ENCODE results near the gene PPP1R3G. TPM values are rescaled to one million over a fixed set of nuclear protein-coding genes. Genes with fewer than 3 reads are reported as not detected.

Gene PPP1R3G
- total and polyA plus RNA-seq, 2 of the 13 experiments (the other 11 are each of a cell fraction or from before 2014, with no cell fraction given): 1.2 to 1.3 TPM

DNA sequence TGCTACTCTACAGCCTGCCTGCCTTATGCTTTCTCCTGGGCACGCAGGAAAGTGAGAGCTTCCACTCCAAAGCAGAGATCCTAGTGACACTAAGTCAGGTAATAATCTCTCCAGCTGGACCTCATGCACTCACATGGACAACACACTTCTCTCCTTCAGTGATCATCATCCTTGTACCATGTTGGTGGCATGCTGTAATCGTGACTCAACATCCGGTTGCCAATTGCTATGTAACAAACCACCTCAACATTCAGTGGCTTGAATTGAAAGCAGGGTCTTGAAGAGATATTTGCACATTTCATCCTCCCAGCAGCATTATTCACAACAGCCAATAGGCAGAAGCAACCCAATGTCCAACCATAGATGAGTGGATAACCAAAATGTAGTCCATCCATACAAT, 40.3 kb upstream of the PPP1R3G start (continued):
- TF ChIP-seq, protein P1, sequence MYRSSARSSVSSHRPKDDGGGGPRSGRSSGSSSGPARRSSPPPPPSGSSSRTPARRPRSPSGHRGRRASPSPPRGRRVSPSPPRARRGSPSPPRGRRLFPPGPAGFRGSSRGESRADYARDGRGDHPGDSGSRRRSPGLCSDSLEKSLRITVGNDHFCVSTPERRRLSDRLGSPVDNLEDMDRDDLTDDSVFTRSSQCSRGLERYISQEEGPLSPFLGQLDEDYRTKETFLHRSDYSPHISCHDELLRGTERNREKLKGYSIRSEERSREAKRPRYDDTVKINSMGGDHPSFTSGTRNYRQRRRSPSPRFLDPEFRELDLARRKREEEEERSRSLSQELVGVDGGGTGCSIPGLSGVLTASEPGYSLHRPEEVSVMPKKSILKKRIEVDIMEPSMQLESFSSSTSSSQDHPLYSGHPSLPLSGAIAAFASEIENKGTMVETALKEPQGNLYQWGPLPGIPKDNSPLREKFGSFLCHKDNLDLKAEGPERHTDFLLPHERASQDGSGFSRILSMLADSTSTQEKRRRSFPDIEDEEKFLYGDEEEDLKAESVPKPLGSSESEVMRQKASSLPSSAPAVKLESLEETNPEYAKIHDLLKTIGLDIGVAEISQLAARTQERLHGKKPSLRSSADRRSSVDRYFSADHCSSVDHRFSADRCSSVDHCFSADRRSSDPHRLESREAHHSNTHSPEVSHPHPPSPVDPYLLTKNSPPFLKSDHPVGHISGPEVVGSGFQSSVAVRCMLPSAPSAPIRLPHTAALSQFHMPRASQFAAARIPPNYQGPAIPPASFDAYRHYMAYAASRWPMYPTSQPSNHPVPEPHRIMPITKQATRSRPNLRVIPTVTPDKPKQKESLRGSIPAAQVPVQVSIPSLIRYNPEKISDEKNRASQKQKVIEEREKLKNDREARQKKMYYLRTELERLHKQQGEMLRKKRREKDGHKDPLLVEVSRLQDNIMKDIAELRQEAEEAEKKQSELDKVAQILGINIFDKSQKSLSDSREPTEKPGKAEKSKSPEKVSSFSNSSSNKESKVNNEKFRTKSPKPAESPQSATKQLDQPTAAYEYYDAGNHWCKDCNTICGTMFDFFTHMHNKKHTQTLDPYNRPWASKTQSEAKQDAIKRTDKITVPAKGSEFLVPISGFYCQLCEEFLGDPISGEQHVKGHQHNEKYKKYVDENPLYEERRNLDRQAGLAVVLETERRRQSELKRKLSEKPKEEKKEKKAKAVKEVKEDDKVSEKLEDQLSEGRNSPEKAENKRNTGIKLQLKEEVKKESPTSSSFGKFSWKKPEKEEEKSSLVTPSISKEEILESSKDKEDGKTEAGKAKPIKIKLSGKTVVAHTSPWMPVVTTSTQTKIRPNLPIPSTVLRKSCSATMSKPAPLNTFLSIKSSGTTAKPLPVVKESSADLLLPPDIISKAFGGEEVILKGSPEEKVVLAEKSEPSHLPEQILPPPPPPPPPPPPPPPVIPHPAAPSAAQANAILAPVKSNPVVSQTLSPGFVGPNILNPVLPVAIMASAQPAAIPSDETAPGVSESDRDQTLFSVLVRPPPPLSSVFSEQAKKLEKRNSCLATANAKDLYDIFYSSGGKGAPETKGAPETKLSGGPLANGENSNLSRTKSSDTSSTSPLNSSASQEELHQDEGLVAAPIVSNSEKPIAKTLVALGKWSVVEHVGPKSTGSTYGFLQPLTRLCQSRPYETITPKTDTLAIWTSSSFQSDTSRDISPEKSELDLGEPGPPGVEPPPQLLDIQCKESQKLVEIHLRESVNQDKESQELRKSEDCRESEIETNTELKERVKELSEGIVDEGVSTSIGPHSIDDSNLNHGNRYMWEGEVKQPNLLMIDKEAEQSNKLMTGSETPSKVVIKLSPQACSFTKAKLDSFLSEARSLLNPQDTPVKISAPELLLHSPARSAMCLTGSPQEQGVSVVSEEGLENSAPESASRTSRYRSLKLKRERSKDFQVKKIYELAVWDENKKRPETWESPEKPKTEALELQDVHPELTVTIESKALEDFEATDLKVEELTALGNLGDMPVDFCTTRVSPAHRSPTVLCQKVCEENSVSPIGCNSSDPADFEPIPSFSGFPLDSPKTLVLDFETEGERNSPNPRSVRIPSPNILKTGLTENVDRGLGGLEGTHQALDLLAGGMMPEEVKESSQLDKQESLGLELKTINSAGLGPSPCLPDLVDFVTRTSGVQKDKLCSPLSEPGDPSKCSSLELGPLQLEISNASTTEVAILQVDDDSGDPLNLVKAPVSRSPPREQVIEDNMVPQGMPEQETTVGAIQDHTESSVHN (CRISPR knock-in tag; IDR thresholded peaks at IDR 0.05): no peak
- no peak for TF ChIP-seq ZNF329 (CRISPR knock-in tag; IDR thresholded peaks at IDR 0.05; ENCODE audit: low read depth)

DNA sequence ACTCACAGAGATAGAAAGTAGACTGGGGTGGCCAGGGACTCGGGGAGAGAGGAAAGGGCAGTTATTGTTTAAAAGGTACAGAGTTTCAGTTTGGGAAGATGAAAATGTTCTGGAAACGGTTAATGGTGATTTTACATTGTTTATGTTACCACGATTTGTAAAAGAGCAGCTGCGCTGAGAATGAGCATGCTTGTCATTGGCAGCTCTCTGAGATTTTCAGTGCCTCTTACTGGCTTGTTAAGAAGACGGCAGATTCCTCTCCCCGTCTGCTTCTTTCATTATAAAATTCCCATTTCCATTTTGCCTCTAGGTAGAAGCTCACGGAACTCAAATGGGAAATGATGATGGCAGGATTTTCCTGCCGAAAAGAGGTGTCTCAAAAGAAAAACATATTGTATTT, 39.7 kb upstream of the PPP1R3G start:
- H3K36me3 ChIP-seq (replicated peaks in 1 of 2; ENCODE audit: control insufficient read depth in 1 of 2, insufficient read depth in 2 of 2, low read length in 2 of 2): no peaks in the 10 kb centered on the region
- BruUV-seq (replicated peaks): no TSS peak
- POLR2A ChIA-PET: no interaction called here
- ATAC-seq: no peak
- no peak overlapping the region for H2AFZ ChIP-seq (ENCODE audit: low read length)
- no peaks in the 10 kb centered on the region for H3K27me3 ChIP-seq (ENCODE audit: control insufficient read depth in 1 of 2, insufficient read depth in 2 of 2, low read length in 2 of 2)
- DNase-seq (ENCODE audit: low spot score): no peak
- CTCF ChIA-PET (ENCODE audit: low intra/inter-chr PET ratio, low total read pairs): no interaction called here
- 83% methylated on average over 8 of the region's 8 CpGs for WGBS (ENCODE audit: low lambda C conversion rate)
- H3K4me2 ChIP-seq (ENCODE audit: low read depth, low read length): no peak overlapping the region
- no peaks in the 10 kb centered on the region for H4K20me1 ChIP-seq (ENCODE audit: insufficient read depth, low read length)
- no peak overlapping the region for H3K27ac ChIP-seq (ENCODE audit: extremely low read length, insufficient read depth, low read length)
- peaks cover 6% of the 10 kb centered on the region; the same call in 1 of the 2 replicates for H3K9me3 ChIP-seq (ENCODE audit: low read length)
- H3K9ac ChIP-seq (ENCODE audit: insufficient read depth, low read depth, low read length): no peak overlapping the region
- no peak overlapping the region for H3K4me3 ChIP-seq (replicated peaks in 1 of 3; ENCODE audit: insufficient read depth in 1 of 3, low read depth in 2 of 3, low read length in 3 of 3)
- no peak for FAIRE-seq
- no peaks in the 10 kb centered on the region for H3K79me2 ChIP-seq (ENCODE audit: insufficient read depth, low read length)
- H3K4me1 ChIP-seq (ENCODE audit: insufficient read depth, low read length): no peaks in the 10 kb centered on the region
- intact Hi-C loops (cut with micrococcal nuclease; ENCODE audit: unreplicated experiment): no loop called here
- in situ Hi-C loops (cut with HindIII; ENCODE audit: extremely low pct_ligation_motif_present, low pct_unique_long_range_greater_than_20kb): no loop called here
- no peak for TF ChIP-seq POLR2AphosphoS5 (IDR thresholded peaks at IDR 0.05; ENCODE audit: low read depth, low read length)
- no peak for TF ChIP-seq NFIC (IDR thresholded peaks at IDR 0.05; ENCODE audit: low read length)
- TF ChIP-seq, protein P2, sequence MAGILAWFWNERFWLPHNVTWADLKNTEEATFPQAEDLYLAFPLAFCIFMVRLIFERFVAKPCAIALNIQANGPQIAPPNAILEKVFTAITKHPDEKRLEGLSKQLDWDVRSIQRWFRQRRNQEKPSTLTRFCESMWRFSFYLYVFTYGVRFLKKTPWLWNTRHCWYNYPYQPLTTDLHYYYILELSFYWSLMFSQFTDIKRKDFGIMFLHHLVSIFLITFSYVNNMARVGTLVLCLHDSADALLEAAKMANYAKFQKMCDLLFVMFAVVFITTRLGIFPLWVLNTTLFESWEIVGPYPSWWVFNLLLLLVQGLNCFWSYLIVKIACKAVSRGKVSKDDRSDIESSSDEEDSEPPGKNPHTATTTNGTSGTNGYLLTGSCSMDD (CRISPR knock-in tag; IDR thresholded peaks at IDR 0.05): no peak
- no peak for TF ChIP-seq JDP2 (CRISPR knock-in tag; IDR thresholded peaks at IDR 0.05; ENCODE audit: borderline replicate concordance)
- TF ChIP-seq, protein P3, sequence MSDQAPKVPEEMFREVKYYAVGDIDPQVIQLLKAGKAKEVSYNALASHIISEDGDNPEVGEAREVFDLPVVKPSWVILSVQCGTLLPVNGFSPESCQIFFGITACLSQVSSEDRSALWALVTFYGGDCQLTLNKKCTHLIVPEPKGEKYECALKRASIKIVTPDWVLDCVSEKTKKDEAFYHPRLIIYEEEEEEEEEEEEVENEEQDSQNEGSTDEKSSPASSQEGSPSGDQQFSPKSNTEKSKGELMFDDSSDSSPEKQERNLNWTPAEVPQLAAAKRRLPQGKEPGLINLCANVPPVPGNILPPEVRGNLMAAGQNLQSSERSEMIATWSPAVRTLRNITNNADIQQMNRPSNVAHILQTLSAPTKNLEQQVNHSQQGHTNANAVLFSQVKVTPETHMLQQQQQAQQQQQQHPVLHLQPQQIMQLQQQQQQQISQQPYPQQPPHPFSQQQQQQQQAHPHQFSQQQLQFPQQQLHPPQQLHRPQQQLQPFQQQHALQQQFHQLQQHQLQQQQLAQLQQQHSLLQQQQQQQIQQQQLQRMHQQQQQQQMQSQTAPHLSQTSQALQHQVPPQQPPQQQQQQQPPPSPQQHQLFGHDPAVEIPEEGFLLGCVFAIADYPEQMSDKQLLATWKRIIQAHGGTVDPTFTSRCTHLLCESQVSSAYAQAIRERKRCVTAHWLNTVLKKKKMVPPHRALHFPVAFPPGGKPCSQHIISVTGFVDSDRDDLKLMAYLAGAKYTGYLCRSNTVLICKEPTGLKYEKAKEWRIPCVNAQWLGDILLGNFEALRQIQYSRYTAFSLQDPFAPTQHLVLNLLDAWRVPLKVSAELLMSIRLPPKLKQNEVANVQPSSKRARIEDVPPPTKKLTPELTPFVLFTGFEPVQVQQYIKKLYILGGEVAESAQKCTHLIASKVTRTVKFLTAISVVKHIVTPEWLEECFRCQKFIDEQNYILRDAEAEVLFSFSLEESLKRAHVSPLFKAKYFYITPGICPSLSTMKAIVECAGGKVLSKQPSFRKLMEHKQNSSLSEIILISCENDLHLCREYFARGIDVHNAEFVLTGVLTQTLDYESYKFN (CRISPR knock-in tag; conservative IDR thresholded peaks at IDR 0.05): no peak
- no peak for TF ChIP-seq ZNF234 (CRISPR knock-in tag; conservative IDR thresholded peaks at IDR 0.05)
- TF ChIP-seq ZNF225 (CRISPR knock-in tag; IDR thresholded peaks at IDR 0.05): no peak
- TF ChIP-seq ZNF614 (CRISPR knock-in tag; IDR thresholded peaks at IDR 0.05; ENCODE audit: borderline replicate concordance): no peak
- TF ChIP-seq, protein P4, sequence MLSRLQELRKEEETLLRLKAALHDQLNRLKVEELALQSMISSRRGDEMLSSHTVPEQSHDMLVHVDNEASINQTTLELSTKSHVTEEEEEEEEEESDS (CRISPR knock-in tag; IDR thresholded peaks at IDR 0.05; ENCODE audit: borderline replicate concordance): no peak
